ENCODE measurements around the gene WNK2.

DNA sequence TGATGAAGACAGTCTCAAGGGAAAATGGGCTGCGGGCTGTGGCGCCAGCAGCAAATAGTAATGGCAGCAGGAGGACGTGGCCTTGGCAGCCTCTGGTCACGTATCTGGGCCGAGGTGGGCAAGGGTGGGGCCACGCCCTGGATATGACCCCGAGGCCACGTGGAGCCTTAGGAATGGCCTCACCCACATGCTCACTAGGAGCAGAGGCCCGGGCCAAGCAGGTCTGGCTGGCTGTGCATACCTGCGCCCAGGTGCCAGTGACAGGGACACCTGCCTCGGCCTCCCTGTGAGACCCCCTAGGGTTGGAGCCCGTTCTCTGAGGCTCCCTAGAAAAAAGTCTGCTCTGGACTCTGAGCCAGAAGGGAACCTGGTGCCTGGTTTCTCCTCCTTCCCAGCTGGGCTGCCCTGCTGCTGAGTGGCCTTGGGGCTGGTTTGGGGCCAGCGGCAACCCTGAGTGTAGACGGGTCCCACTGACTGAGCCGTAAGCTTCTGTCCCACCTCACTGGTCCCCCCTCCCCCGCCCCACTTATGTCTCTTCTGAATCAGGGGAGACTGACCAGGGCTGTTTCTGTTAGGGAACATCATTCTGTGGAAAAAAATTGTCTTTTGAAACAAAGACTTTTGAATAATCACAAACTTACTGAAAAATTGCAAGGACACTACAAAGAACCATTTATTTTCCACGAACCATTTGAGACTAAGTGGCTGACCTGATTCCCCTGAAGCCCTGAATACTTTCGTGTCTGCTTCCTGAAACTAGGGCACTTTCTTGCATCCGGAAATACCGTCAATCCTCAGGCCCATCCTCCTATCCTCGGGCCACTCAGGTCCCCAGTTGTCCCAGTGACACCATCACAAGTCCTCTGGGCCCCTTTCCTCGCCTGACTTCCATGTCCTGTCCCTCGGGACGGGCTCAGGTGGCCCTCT is 60.8 kb downstream of the WNK2 start:
- TF ChIP-seq, protein P1, sequence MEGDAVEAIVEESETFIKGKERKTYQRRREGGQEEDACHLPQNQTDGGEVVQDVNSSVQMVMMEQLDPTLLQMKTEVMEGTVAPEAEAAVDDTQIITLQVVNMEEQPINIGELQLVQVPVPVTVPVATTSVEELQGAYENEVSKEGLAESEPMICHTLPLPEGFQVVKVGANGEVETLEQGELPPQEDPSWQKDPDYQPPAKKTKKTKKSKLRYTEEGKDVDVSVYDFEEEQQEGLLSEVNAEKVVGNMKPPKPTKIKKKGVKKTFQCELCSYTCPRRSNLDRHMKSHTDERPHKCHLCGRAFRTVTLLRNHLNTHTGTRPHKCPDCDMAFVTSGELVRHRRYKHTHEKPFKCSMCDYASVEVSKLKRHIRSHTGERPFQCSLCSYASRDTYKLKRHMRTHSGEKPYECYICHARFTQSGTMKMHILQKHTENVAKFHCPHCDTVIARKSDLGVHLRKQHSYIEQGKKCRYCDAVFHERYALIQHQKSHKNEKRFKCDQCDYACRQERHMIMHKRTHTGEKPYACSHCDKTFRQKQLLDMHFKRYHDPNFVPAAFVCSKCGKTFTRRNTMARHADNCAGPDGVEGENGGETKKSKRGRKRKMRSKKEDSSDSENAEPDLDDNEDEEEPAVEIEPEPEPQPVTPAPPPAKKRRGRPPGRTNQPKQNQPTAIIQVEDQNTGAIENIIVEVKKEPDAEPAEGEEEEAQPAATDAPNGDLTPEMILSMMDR (tag by site-specific recombination; IDR thresholded peaks at IDR 0.05) = no peak
- TF ChIP-seq, protein P2, sequence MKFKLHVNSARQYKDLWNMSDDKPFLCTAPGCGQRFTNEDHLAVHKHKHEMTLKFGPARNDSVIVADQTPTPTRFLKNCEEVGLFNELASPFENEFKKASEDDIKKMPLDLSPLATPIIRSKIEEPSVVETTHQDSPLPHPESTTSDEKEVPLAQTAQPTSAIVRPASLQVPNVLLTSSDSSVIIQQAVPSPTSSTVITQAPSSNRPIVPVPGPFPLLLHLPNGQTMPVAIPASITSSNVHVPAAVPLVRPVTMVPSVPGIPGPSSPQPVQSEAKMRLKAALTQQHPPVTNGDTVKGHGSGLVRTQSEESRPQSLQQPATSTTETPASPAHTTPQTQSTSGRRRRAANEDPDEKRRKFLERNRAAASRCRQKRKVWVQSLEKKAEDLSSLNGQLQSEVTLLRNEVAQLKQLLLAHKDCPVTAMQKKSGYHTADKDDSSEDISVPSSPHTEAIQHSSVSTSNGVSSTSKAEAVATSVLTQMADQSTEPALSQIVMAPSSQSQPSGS (tag by site-specific recombination; IDR thresholded peaks at IDR 0.05; ENCODE audit: low read depth) = no peak
- no peak for TF ChIP-seq PRDM1 (tag by site-specific recombination; IDR thresholded peaks at IDR 0.05)
- TF ChIP-seq ZNF843 (tag by site-specific recombination; IDR thresholded peaks at IDR 0.05) = no peak
- no peak for TF ChIP-seq ZNF155 (tag by site-specific recombination; IDR thresholded peaks at IDR 0.05)
- no peak for TF ChIP-seq KLF16 (tag by site-specific recombination; IDR thresholded peaks at IDR 0.05)
- no peak for TF ChIP-seq ZNF311 (tag by site-specific recombination; IDR thresholded peaks at IDR 0.05; ENCODE audit: borderline replicate concordance)
- TF ChIP-seq, protein P3, sequence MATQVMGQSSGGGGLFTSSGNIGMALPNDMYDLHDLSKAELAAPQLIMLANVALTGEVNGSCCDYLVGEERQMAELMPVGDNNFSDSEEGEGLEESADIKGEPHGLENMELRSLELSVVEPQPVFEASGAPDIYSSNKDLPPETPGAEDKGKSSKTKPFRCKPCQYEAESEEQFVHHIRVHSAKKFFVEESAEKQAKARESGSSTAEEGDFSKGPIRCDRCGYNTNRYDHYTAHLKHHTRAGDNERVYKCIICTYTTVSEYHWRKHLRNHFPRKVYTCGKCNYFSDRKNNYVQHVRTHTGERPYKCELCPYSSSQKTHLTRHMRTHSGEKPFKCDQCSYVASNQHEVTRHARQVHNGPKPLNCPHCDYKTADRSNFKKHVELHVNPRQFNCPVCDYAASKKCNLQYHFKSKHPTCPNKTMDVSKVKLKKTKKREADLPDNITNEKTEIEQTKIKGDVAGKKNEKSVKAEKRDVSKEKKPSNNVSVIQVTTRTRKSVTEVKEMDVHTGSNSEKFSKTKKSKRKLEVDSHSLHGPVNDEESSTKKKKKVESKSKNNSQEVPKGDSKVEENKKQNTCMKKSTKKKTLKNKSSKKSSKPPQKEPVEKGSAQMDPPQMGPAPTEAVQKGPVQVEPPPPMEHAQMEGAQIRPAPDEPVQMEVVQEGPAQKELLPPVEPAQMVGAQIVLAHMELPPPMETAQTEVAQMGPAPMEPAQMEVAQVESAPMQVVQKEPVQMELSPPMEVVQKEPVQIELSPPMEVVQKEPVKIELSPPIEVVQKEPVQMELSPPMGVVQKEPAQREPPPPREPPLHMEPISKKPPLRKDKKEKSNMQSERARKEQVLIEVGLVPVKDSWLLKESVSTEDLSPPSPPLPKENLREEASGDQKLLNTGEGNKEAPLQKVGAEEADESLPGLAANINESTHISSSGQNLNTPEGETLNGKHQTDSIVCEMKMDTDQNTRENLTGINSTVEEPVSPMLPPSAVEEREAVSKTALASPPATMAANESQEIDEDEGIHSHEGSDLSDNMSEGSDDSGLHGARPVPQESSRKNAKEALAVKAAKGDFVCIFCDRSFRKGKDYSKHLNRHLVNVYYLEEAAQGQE (tag by site-specific recombination; IDR thresholded peaks at IDR 0.05) = no peak
- TF ChIP-seq, protein P4, sequence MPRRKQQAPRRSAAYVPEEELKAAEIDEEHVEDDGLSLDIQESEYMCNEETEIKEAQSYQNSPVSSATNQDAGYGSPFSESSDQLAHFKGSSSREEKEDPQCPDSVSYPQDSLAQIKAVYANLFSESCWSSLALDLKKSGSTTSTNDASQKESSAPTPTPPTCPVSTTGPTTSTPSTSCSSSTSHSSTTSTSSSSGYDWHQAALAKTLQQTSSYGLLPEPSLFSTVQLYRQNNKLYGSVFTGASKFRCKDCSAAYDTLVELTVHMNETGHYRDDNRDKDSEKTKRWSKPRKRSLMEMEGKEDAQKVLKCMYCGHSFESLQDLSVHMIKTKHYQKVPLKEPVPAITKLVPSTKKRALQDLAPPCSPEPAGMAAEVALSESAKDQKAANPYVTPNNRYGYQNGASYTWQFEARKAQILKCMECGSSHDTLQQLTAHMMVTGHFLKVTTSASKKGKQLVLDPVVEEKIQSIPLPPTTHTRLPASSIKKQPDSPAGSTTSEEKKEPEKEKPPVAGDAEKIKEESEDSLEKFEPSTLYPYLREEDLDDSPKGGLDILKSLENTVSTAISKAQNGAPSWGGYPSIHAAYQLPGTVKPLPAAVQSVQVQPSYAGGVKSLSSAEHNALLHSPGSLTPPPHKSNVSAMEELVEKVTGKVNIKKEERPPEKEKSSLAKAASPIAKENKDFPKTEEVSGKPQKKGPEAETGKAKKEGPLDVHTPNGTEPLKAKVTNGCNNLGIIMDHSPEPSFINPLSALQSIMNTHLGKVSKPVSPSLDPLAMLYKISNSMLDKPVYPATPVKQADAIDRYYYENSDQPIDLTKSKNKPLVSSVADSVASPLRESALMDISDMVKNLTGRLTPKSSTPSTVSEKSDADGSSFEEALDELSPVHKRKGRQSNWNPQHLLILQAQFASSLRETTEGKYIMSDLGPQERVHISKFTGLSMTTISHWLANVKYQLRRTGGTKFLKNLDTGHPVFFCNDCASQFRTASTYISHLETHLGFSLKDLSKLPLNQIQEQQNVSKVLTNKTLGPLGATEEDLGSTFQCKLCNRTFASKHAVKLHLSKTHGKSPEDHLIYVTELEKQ (tag by site-specific recombination; IDR thresholded peaks at IDR 0.05; ENCODE audit: borderline replicate concordance) = no peak

Measured in HEK293 (cell line).